AG04450 (cell line): ENCODE measurements around the gene FGF14. TPM values are rescaled to one million over a fixed set of nuclear protein-coding genes. Genes with fewer than 3 reads are reported as not detected.

ENCODE experiments used
- CTCF ChIA-PET: fragments of 300-600, 350-600 bp; formaldehyde crosslinking; extraction: SDS; loops from one replicate; lab custom pipeline; 2022; ENCODE audit warnings: antibody characterized with exemption, inconsistent platforms; lab: Charles Lee
- POLR2A ChIA-PET: fragments of 350-600 bp; formaldehyde crosslinking; extraction: SDS; loops from one replicate; lab custom pipeline; 2021; ENCODE audit warnings: antibody characterized with exemption, inconsistent platforms; lab: Yijun Ruan, JAX
- DNase-seq: peaks from one replicate; pipeline ENCODE4 v3.0.0-alpha.2; 2011; ENCODE audit warnings: low read depth, low spot score
- H3K27ac ChIP-seq: one replicate; pipeline ENCODE4 v1.5.1; 2012; ENCODE audit warnings: low read depth, low read length, control low read depth
- H3K27me3 ChIP-seq: one replicate; pipeline ENCODE4 v1.6.0; 2012; ENCODE audit warnings: low read length; ENCODE audit not compliant: control insufficient read depth, insufficient read depth
- H3K4me3 ChIP-seq: 2 replicates; pipeline ENCODE4 v1.5.1; 2011; ENCODE audit warnings: mild to moderate bottlenecking, low read depth, low read length, control low read depth
- H3K9me3 ChIP-seq: 2 replicates; pipeline ENCODE4 v1.5.1; 2012; ENCODE audit warnings: low read length; ENCODE audit not compliant: control insufficient read depth, insufficient read depth
- polyA plus RNA-seq: library from polyadenylated mRNA; depleted of rRNA; stranded (reverse); fragments of >200 nt; gene quantifications from 2 replicates; pipeline ENCODE4 v1.2.3, GENCODE V29; 2011
- TF ChIP-seq, protein P1 (sequence below): IDR thresholded peaks from 2 replicates; pipeline ENCODE4 v1.5.1; 2011; ENCODE audit warnings: low read depth, low read length, control low read depth, inconsistent platforms

The FGF14 gene
- polyA plus RNA-seq, 1 experiment: 0.01 TPM

- CTCF ChIA-PET: no interaction called here
- DNase-seq: no peak
Observed at GRCh38 chr13:102235689-102236088, 166.2 kb downstream of the FGF14 start.

DNA sequence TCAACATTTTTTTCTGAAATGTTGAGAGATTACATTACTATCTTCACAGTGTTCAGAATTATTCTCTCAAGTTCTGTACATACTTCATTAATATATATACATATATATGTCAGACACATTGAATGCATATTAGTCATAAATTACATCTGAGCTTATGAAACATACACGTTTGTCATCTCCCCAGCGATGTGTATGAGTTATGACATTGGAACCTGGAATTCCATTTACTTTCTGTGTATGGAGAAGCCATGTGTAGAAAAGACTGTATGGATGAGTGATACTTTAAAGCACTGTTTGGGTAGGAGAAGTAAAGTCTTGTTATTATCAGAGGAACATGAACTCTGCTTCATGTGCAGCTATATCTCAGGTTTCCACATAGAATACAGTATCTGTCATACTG, 167.2 kb downstream of the FGF14 start:
- TF ChIP-seq, protein P1, sequence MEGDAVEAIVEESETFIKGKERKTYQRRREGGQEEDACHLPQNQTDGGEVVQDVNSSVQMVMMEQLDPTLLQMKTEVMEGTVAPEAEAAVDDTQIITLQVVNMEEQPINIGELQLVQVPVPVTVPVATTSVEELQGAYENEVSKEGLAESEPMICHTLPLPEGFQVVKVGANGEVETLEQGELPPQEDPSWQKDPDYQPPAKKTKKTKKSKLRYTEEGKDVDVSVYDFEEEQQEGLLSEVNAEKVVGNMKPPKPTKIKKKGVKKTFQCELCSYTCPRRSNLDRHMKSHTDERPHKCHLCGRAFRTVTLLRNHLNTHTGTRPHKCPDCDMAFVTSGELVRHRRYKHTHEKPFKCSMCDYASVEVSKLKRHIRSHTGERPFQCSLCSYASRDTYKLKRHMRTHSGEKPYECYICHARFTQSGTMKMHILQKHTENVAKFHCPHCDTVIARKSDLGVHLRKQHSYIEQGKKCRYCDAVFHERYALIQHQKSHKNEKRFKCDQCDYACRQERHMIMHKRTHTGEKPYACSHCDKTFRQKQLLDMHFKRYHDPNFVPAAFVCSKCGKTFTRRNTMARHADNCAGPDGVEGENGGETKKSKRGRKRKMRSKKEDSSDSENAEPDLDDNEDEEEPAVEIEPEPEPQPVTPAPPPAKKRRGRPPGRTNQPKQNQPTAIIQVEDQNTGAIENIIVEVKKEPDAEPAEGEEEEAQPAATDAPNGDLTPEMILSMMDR: no peak
- Histone ChIP-seq H3K4me3 (no peak overlapping the region), H3K27me3 (no peaks in the 10 kb centered on the region), H3K9me3 (no peaks in the 10 kb centered on the region), H3K27ac (no peak overlapping the region)
- no peak for DNase-seq
- ChIA-PET POLR2A (no interaction called here), CTCF (no interaction called here)

More at GRCh38 chr13:102235689-102236088, 166.2 kb downstream of the FGF14 start:
- TF ChIP-seq, protein P1: no peak
- Histone ChIP-seq H3K27ac (no peak overlapping the region), H3K27me3 (no peaks in the 10 kb centered on the region), H3K4me3 (no peak overlapping the region), H3K9me3 (no peaks in the 10 kb centered on the region)
- POLR2A ChIA-PET: no interaction called here

- H3K9me3 ChIP-seq: no peaks in the 10 kb centered on the region
- no peak overlapping the region for H3K4me3 ChIP-seq
- TF ChIP-seq, protein P1: no peak
- no peaks in the 10 kb centered on the region for H3K27me3 ChIP-seq
- ChIA-PET CTCF (no interaction called here), POLR2A (no interaction called here)
- DNase-seq: no peak
- no peak overlapping the region for H3K27ac ChIP-seq
Observed at GRCh38 chr13:102233566-102234208, 168.2 kb downstream of the FGF14 start.

GRCh38 chr13:102231479-102231878, 170.4 kb downstream of the FGF14 start:
- TF ChIP-seq, protein P1: no peak
- Histone ChIP-seq H3K4me3 (no peak overlapping the region), H3K9me3 (no peaks in the 10 kb centered on the region), H3K27ac (no peak overlapping the region), H3K27me3 (no peaks in the 10 kb centered on the region)
- CTCF ChIA-PET: no interaction called here
- POLR2A ChIA-PET: no interaction called here
- no peak for DNase-seq

DNA sequence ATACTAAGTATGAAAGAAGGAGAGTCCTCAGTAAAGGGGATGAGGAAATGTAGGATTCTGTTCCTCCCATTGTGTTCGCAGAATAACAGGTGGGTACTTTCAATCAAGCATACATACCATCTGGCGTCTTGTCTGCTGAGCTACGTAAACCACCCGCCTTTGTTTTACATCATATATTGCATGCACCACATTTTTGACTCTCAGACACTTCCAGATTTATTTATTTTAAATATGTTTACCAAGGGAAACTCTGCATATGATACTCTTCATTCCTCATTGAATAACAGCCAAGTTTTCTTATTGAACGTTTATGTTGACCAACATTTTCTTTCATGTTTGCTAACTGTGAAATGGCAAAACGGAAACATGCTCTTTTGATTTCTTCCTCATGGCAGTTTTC, 174.1 kb downstream of the FGF14 start:
- CTCF ChIA-PET: no interaction called here

More for the DNA sequence above, 174.1 kb downstream of the FGF14 start:
- Histone ChIP-seq H3K27me3 (no peaks in the 10 kb centered on the region), H3K27ac (no peak overlapping the region), H3K4me3 (no peak overlapping the region), H3K9me3 (no peaks in the 10 kb centered on the region)
- POLR2A ChIA-PET: no interaction called here
- TF ChIP-seq, protein P1: no peak
- DNase-seq: no peak
